A549 (cell line): ENCODE measurements around the gene TMTC1. TPM values are rescaled to one million over a fixed set of nuclear protein-coding genes. Genes with fewer than 3 reads are reported as not detected.
A peak's percentile ranks its signal among the peaks of the same experiment; 100 is the strongest.

Source experiments
- ATAC-seq, 2 experiments: fragments of 200-7000 bp in 1 of 2; fragments of >200 bp in 1 of 2; cut with Nextera tagmentation in 1 of 2; cut with Tn5 transposase in 1 of 2; 3 replicates each; pipeline versions ENCODE4 v1.8.0 to v1.9.1; 2018 to 2020; ENCODE audit warnings: mild to moderate bottlenecking in 1 of 2, moderate library complexity in 1 of 2
- CTCF ChIA-PET: fragments of 300-600 bp; sonication (Branson Sonifier 250); formaldehyde crosslinking; extraction: SDS; loops from one replicate; lab custom pipeline; 2021; ENCODE audit warnings: antibody characterized with exemption, inconsistent platforms; lab: Yijun Ruan, JAX
- POLR2A ChIA-PET: fragments of 350-600 bp; formaldehyde crosslinking; extraction: SDS; loops from one replicate; lab custom pipeline; 2021; ENCODE audit warnings: antibody characterized with exemption, inconsistent platforms; lab: Yijun Ruan, JAX
- DNase-seq, 2 experiments: peaks; one replicate each; pipeline versions ENCODE4 v3.0.0 to v3.0.0-alpha.2; 2011 to 2016; ENCODE audit warnings: low read depth in 1 of 2, low spot score in 1 of 2
- FAIRE-seq: peaks from 2 replicates; lab custom pipeline; 2011; peaks lifted over from hg19 to GRCh38; lab: Jason Lieb, UNC
- H3K27ac ChIP-seq, 2 experiments: fragments of >200 bp; sonication (Bioruptor Twin); formaldehyde crosslinking; 3 replicates each; pipeline ENCODE4 v1.5.1; 2016 to 2017
- H3K4me1 ChIP-seq: fragments of >200 bp; sonication (Bioruptor Twin); formaldehyde crosslinking; 3 replicates; pipeline ENCODE4 v1.6.1; 2016
- H3K4me2 ChIP-seq: fragments of >200 bp; sonication (Bioruptor Twin); formaldehyde crosslinking; 3 replicates; pipeline ENCODE4 v1.6.1; 2016
- H3K4me3 ChIP-seq: fragments of >200 bp; sonication (Bioruptor Twin); formaldehyde crosslinking; 3 replicates; pipeline ENCODE4 v1.5.1; 2016
- H3K9me3 ChIP-seq: fragments of >200 bp; sonication (Bioruptor Twin); formaldehyde crosslinking; 3 replicates; pipeline ENCODE4 v1.6.1; 2016
- CEBPB ChIP-seq, 2 experiments: fragments of >200 bp in 1 of 2; sonication (Bioruptor Twin) in 1 of 2; formaldehyde crosslinking in 1 of 2; IDR thresholded peaks; 2 replicates each; pipeline ENCODE4 v1.6.1; 2012 to 2016
- CHD2 ChIP-seq: fragments of 150-350 bp; IDR thresholded peaks from 2 replicates; pipeline ENCODE4 v1.6.1; 2014; ENCODE audit warnings: low read length; ENCODE audit not compliant: partially characterized antibody
- EHF ChIP-seq: fragments of 250-450 bp; sonication (Bioruptor Pico); IDR thresholded peaks from 2 replicates; pipeline ENCODE4 v1.5.0; 2020; ENCODE audit warnings: mild to moderate bottlenecking
- EP300 ChIP-seq, 2 experiments: fragments of >200 bp; sonication (Bioruptor Twin); formaldehyde crosslinking; IDR thresholded peaks; 2 replicates in 1 of 2; 3 replicates in 1 of 2; pipeline ENCODE4 v1.6.1; 2016 to 2017
- GATA3 ChIP-seq: IDR thresholded peaks from 2 replicates; pipeline ENCODE4 v1.6.1; 2012; ENCODE audit warnings: borderline replicate concordance
- HEYL ChIP-seq: fragments of 250-450 bp; sonication (Bioruptor Pico); IDR thresholded peaks from 2 replicates; pipeline ENCODE4 v1.8.0; 2021; ENCODE audit warnings: mild to moderate bottlenecking, moderate library complexity
- HOXA7 ChIP-seq: fragments of 250-450 bp; sonication (Bioruptor Pico); IDR thresholded peaks from 2 replicates; pipeline ENCODE4 v1.5.0; 2020; ENCODE audit warnings: mild to moderate bottlenecking, moderate library complexity
- HOXB13 ChIP-seq: fragments of 250-450 bp; sonication (Bioruptor Pico); IDR thresholded peaks from 2 replicates; pipeline ENCODE4 v1.5.0; 2020; ENCODE audit warnings: low read depth, mild to moderate bottlenecking, moderate library complexity
- HOXB5 ChIP-seq: fragments of 250-450 bp; sonication (Bioruptor Pico); IDR thresholded peaks from 2 replicates; pipeline ENCODE4 v1.5.0; 2020; ENCODE audit warnings: mild to moderate bottlenecking, moderate library complexity
- JUNB ChIP-seq: fragments of >200 bp; sonication (Bioruptor Twin); formaldehyde crosslinking; IDR thresholded peaks from 2 replicates; pipeline ENCODE4 v1.6.1; 2016
- KDM5A ChIP-seq: fragments of 200-600 bp; sonication (generic); IDR thresholded peaks from 2 replicates; pipeline ENCODE4 v1.6.1; 2016; ENCODE audit warnings: antibody characterized with exemption, mild to moderate bottlenecking
- MAFK ChIP-seq: fragments of 450-650 bp; IDR thresholded peaks from 2 replicates; pipeline ENCODE4 v1.6.1; 2014; ENCODE audit not compliant: partially characterized antibody
- NFE2L2 ChIP-seq: fragments of 150-350 bp; conservative IDR thresholded peaks from 2 replicates; pipeline ENCODE4 v1.6.1; 2014; ENCODE audit warnings: low read length
- NPAS2 ChIP-seq: fragments of 250-450 bp; sonication (Bioruptor Pico); IDR thresholded peaks from 2 replicates; pipeline ENCODE4 v1.8.0; 2022; ENCODE audit warnings: mild to moderate bottlenecking, moderate library complexity, borderline replicate concordance
- NR3C1 ChIP-seq: fragments of >200 bp; sonication (Bioruptor Twin); formaldehyde crosslinking; IDR thresholded peaks from 3 replicates; pipeline ENCODE4 v1.6.1; 2017
- PHF8 ChIP-seq: fragments of 200-600 bp; sonication (generic); IDR thresholded peaks from 2 replicates; pipeline ENCODE4 v1.6.1; 2016; ENCODE audit warnings: low read depth, mild to moderate bottlenecking, antibody characterized with exemption, moderate library complexity, borderline replicate concordance
- RARB ChIP-seq: fragments of 250-450 bp; sonication (Bioruptor Pico); IDR thresholded peaks from 2 replicates; pipeline ENCODE4 v1.8.0; 2021; ENCODE audit warnings: mild to moderate bottlenecking, moderate library complexity
- RFX5 ChIP-seq: fragments of 450-650 bp; IDR thresholded peaks from 2 replicates; pipeline ENCODE4 v1.7.1; 2014; ENCODE audit warnings: antibody characterized with exemption, mild to moderate bottlenecking, moderate library complexity
- RNF2 ChIP-seq: fragments of 200-600 bp; sonication (generic); IDR thresholded peaks from 2 replicates; pipeline ENCODE4 v1.6.1; 2016; ENCODE audit warnings: low read depth, mild to moderate bottlenecking, antibody characterized with exemption, moderate library complexity, borderline replicate concordance
- SMC3 ChIP-seq: fragments of >200 bp; sonication (Bioruptor Twin); formaldehyde crosslinking; IDR thresholded peaks from 3 replicates; pipeline ENCODE4 v1.6.1; 2018; ENCODE audit warnings: inconsistent platforms
- SREBF2 ChIP-seq: fragments of 450-650 bp; IDR thresholded peaks from 2 replicates; pipeline ENCODE4 v1.6.1; 2014; ENCODE audit warnings: mild to moderate bottlenecking, moderate library complexity
- TFCP2L1 ChIP-seq: fragments of 250-450 bp; sonication (Bioruptor Pico); IDR thresholded peaks from 2 replicates; pipeline ENCODE4 v1.5.0; 2021; ENCODE audit warnings: mild to moderate bottlenecking
- ZC3H11A ChIP-seq: fragments of 450-650 bp; IDR thresholded peaks from 2 replicates; pipeline ENCODE4 v1.6.1; 2014; ENCODE audit warnings: antibody characterized with exemption, mild to moderate bottlenecking
- ZFP36 ChIP-seq: fragments of 450-650 bp; IDR thresholded peaks from 2 replicates; pipeline ENCODE4 v1.6.1; 2014; ENCODE audit warnings: borderline replicate concordance; ENCODE audit not compliant: partially characterized antibody
- ZNF302 ChIP-seq: fragments of 250-450 bp; sonication (Bioruptor Pico); IDR thresholded peaks from 2 replicates; pipeline ENCODE4 v1.9.0; 2021; ENCODE audit warnings: inconsistent platforms, mild to moderate bottlenecking, moderate library complexity
- ZSCAN20 ChIP-seq: fragments of 250-450 bp; sonication (Bioruptor Pico); IDR thresholded peaks from 2 replicates; pipeline ENCODE4 v1.8.0; 2022; ENCODE audit warnings: mild to moderate bottlenecking, moderate library complexity
- WGBS: methylation state at CpG from one replicate; pipeline ENCODE4 v1.1.6; 2017; ENCODE audit errors: missing lambda C conversion rate; 5-methylcytosine and 5-hydroxymethylcytosine counted together
- polyA plus RNA-seq, 4 experiments: library from polyadenylated mRNA; depleted of rRNA in 3 of 4; stranded (reverse); fragments of >200 nt; fragmentation: RNase III in 1 of 4; extraction: RNeasy Plus Mini Kit Qiagen cat#74134 plus additional on column Dnase treatment in 1 of 4; gene quantifications; 2 replicates in 3 of 4; 3 replicates in 1 of 4; pipeline ENCODE4 v1.2.3, GENCODE V29; 2011 to 2017
- TF ChIP-seq, protein P1 (sequence below): fragments of 150-350 bp; IDR thresholded peaks from 2 replicates; pipeline ENCODE4 v1.6.1; 2014; ENCODE audit warnings: low read depth, mild to moderate bottlenecking, low read length
- TF ChIP-seq, protein P2 (sequence below): IDR thresholded peaks from 2 replicates; pipeline ENCODE4 v1.6.1; 2012
- TF ChIP-seq, protein P3 (sequence below): IDR thresholded peaks from 2 replicates; pipeline ENCODE4 v1.6.1; 2012; ENCODE audit warnings: low read depth, borderline replicate concordance

Gene TMTC1
- polyA plus RNA-seq, 2 of the 4 experiments (the other 2 are of a cell fraction): 0.28 TPM; not detected in 1

DNA sequence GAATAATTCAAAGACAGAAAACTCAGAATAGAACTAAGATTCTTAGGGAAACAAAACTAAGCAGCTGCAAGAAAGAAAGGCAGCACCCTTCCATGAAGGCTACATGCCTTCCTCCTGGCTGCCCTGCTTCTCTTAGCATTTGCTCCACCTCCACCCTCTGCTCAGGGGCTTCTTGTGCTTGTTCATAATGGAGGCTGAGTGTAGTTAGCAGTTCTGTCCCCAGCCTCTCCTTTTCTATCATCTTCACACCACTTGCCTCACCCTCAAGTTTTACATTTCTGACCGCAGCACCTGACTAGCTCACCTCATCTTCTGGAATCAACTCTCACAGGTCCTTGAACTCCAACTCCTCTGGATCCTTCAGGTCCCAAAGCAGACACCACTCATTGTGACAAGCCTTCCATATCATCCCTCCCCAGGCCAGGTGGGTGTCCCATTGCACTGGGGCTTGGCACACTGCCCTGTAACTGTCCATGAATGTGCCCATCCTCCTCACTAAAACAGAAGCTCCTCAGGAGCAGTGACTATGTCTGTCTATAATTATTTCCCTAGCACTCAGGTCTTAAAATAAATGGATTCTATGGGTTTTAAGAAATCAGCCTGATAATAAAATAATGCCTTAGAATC is 139.1 kb downstream of the TMTC1 start:
- 50% methylated on average over 1 of the region's 1 CpG for WGBS
- H3K4me1 ChIP-seq: no peaks in the 10 kb centered on the region
- TF ChIP-seq CHD2: no peak
- no peak for TF ChIP-seq HOXB5 (CRISPR knock-in tag)
- TF ChIP-seq, protein P1, sequence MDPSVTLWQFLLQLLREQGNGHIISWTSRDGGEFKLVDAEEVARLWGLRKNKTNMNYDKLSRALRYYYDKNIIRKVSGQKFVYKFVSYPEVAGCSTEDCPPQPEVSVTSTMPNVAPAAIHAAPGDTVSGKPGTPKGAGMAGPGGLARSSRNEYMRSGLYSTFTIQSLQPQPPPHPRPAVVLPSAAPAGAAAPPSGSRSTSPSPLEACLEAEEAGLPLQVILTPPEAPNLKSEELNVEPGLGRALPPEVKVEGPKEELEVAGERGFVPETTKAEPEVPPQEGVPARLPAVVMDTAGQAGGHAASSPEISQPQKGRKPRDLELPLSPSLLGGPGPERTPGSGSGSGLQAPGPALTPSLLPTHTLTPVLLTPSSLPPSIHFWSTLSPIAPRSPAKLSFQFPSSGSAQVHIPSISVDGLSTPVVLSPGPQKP: no peak
- no peak for TF ChIP-seq HOXB13 (CRISPR knock-in tag)
- TF ChIP-seq NR3C1: no peak
- TF ChIP-seq PHF8: no peak
- TF ChIP-seq NPAS2 (CRISPR knock-in tag): no peak
- no peak for TF ChIP-seq ZNF302 (CRISPR knock-in tag)
- TF ChIP-seq, protein P2, sequence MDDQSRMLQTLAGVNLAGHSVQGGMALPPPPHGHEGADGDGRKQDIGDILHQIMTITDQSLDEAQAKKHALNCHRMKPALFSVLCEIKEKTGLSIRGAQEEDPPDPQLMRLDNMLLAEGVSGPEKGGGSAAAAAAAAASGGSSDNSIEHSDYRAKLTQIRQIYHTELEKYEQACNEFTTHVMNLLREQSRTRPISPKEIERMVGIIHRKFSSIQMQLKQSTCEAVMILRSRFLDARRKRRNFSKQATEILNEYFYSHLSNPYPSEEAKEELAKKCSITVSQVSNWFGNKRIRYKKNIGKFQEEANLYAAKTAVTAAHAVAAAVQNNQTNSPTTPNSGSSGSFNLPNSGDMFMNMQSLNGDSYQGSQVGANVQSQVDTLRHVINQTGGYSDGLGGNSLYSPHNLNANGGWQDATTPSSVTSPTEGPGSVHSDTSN: no peak
- no peak for TF ChIP-seq RNF2
- TF ChIP-seq MAFK: no peak
- no peak for TF ChIP-seq EHF (CRISPR knock-in tag)
- TF ChIP-seq RARB (CRISPR knock-in tag): no peak
- TF ChIP-seq ZSCAN20: no peak
- TF ChIP-seq TFCP2L1 (CRISPR knock-in tag): no peak
- no peak for TF ChIP-seq NFE2L2
- TF ChIP-seq, protein P3, sequence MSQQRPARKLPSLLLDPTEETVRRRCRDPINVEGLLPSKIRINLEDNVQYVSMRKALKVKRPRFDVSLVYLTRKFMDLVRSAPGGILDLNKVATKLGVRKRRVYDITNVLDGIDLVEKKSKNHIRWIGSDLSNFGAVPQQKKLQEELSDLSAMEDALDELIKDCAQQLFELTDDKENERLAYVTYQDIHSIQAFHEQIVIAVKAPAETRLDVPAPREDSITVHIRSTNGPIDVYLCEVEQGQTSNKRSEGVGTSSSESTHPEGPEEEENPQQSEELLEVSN: no peak
- TF ChIP-seq KDM5A: no peak
- no peak for TF ChIP-seq GATA3
- no peak for TF ChIP-seq CEBPB (IDR thresholded peaks at IDR 0.05)
- H3K9me3 ChIP-seq: no peaks in the 10 kb centered on the region
- FAIRE-seq (no peak), DNase-seq (no peak), ATAC-seq (peak in 1 of 2 experiments; percentile 43; a peak in 4 of 6 replicates)
- no peak overlapping the region for H3K27ac ChIP-seq
- POLR2A ChIA-PET: no interaction called here
- H3K4me2 ChIP-seq: no peak overlapping the region
- CTCF ChIA-PET: interaction anchor here (0.6 to 1.1 kb wide), 2 partner anchors 8 to 929 kb away, joined by 3 read pairs; no protein-coding TSS in a partner anchor
- H3K4me3 ChIP-seq: no peak overlapping the region

DNA sequence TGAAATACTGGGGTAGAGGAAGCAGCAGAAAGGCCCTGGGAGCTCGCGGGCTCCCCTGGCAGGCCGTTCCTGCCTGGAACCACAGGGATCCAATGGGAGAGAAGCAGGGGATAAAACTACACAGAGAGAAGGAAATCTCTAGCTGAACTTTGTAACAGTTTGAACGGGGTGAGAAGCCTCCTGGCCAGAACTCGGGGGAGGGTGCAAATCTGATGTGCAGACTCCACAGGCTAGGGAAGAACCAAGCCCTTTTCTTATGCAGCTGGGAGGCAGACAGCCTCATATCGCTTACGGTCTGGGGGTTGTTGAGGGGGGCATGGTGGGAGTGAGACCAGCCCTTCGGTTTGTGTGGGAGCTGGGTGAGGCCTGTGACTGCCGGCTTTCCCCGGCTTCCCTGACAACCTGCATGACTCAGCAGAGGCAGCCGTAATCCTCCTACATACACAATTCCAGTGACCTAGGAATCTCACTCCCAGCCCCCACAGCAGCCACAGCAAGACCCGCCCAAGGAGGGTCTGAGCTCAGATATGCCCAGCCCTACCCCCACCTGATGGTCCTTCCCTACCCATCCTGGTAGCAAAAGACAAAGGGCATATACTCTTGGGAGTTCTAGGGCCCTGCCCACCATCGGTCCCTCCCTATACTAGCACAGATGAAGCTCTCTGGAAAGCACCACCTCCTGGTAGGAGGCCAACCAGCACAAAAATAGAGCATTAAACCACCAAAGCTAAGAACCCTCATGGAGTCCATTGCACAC is 143.0 kb downstream of the TMTC1 start:
- H3K4me3 ChIP-seq: no peak overlapping the region
- DNase-seq (peak in 1 of 2 experiments; percentile 35), ATAC-seq (peak in 1 of 2 experiments; percentile 68; a peak in 3 of 6 replicates), FAIRE-seq (no peak)
- ChIA-PET CTCF (interaction anchor here (1.1 kb wide), 1 partner anchor 121 kb away, joined by 3 read pairs; no protein-coding TSS in a partner anchor), POLR2A (no interaction called here)
- no peaks in the 10 kb centered on the region for H3K4me1 ChIP-seq
- TF ChIP-seq SREBF2 (no peak), ZFP36 (no peak), MAFK (no peak), SMC3 (no peak), EP300 (IDR thresholded peaks at IDR 0.05) (no peak), HOXA7 (no peak), HEYL (CRISPR knock-in tag) (no peak), CEBPB (IDR thresholded peaks at IDR 0.05) (no peak), CHD2 (no peak), ZC3H11A (no peak), JUNB (no peak), RFX5 (no peak), KDM5A (no peak)
- no peak overlapping the region for H3K4me2 ChIP-seq
- WGBS: 43% methylated on average over 12 of the region's 13 CpGs
- no peaks in the 10 kb centered on the region for H3K9me3 ChIP-seq
- peak overlapping the region; percentile 42 to 61; a peak in 4 of 6 replicates for H3K27ac ChIP-seq
